ENCODE results near the gene MLLT10. TPM values are rescaled to one million over a fixed set of nuclear protein-coding genes. Genes with fewer than 3 reads are reported as not detected.

MLLT10 gene
- total and polyA plus RNA-seq, 2 of the 8 experiments (the other 6 are each of a cell fraction or from before 2014, with no cell fraction given) = 53.1 to 62.1 TPM

- TF ChIP-seq CHD7 (IDR thresholded peaks at IDR 0.05; ENCODE audit: insufficient replicate concordance, low read length) (no peak), TAF7 (optimal IDR thresholded peaks at IDR 0.05; ENCODE audit: borderline replicate concordance, low read depth, low read length) (no peak), USF2 (IDR thresholded peaks at IDR 0.05; ENCODE audit: low read length) (no peak), ATF2 (IDR thresholded peaks at IDR 0.05; ENCODE audit: low read length) (no peak), TBP (IDR thresholded peaks at IDR 0.05; ENCODE audit: low read depth, low read length) (peak; percentile 17; the same call in 1 of the 2 replicates), RAD21 (IDR thresholded peaks at IDR 0.05 in 1 of 2, conservative IDR thresholded peaks at IDR 0.05 in 1 of 2; ENCODE audit: low read depth in 2 of 2, low read length in 2 of 2) (peak in 1 of 2 experiments; percentile 0; a peak in 1 of 4 replicates)
Measured at GRCh38 chr10:21533467-21534279, at the start of gene MLLT10 (continued).
